ENCODE results near the gene MICALL2. TPM values are rescaled to one million over a fixed set of nuclear protein-coding genes. Genes with fewer than 3 reads are reported as not detected.

Gene MICALL2
- total RNA-seq, 2 donors from 2014 or later: 23.3 to 26.7 TPM

DNA sequence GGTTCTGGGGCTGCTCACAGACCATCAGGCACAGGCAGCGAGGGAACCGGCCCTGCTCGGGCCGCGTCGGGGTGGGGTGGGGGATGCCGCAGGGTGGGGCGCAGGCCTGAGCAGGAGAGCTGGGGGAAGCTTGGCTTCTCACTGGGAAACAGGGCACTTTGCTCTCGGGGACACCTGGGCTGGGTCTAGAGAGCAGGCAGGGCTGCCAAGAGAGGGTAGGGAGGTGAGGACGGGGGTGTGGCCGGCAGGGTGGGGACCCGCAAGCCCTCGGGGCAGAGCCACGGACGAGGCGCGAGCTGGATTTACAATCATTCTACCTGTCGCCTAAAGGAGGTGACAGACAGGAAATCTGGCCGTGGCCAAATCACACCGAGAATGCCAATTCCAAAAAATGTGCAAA lies 33.9 kb upstream of the MICALL2 start:
- H3K36me3 ChIP-seq (replicated peaks in 1 of 2; ENCODE audit: insufficient read depth in 1 of 2, low read depth in 2 of 2): peaks cover 0 to 34% of the 10 kb centered on the region in 2 donors
- TF ChIP-seq, protein P1, sequence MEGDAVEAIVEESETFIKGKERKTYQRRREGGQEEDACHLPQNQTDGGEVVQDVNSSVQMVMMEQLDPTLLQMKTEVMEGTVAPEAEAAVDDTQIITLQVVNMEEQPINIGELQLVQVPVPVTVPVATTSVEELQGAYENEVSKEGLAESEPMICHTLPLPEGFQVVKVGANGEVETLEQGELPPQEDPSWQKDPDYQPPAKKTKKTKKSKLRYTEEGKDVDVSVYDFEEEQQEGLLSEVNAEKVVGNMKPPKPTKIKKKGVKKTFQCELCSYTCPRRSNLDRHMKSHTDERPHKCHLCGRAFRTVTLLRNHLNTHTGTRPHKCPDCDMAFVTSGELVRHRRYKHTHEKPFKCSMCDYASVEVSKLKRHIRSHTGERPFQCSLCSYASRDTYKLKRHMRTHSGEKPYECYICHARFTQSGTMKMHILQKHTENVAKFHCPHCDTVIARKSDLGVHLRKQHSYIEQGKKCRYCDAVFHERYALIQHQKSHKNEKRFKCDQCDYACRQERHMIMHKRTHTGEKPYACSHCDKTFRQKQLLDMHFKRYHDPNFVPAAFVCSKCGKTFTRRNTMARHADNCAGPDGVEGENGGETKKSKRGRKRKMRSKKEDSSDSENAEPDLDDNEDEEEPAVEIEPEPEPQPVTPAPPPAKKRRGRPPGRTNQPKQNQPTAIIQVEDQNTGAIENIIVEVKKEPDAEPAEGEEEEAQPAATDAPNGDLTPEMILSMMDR (IDR thresholded peaks at IDR 0.05): no peak
- no peak for TF ChIP-seq POLR2A (IDR thresholded peaks at IDR 0.05)
- H3K9me3 ChIP-seq: no peaks in the 10 kb centered on the region
- H3K4me3 ChIP-seq: no peak overlapping the region
- DNase-seq: no peak
- no peak overlapping the region for H3K27ac ChIP-seq
- WGBS, 2 donors: 94 to 95% methylated on average over 19 to 20 of the region's 20 CpGs
- no peak for ATAC-seq
- no peaks in the 10 kb centered on the region for H3K27me3 ChIP-seq
- H3K4me1 ChIP-seq: no peaks in the 10 kb centered on the region
- intact Hi-C loops (cut with DNase I): no loop called here

- TF ChIP-seq, protein P1 (IDR thresholded peaks at IDR 0.05): no peak
- TF ChIP-seq POLR2A (IDR thresholded peaks at IDR 0.05): no peak
- H3K4me3 ChIP-seq: no peak overlapping the region
- H3K4me1 ChIP-seq: no peaks in the 10 kb centered on the region
- H3K27ac ChIP-seq: no peak overlapping the region
- H3K36me3 ChIP-seq (replicated peaks in 1 of 2; ENCODE audit: insufficient read depth in 1 of 2, low read depth in 2 of 2): peaks cover 4 to 35% of the 10 kb centered on the region in 2 donors
- DNase-seq (no peak), ATAC-seq (no peak)
- WGBS, 2 donors: 94 to 96% methylated on average over 13 to 30 of the region's 33 CpGs
- H3K9me3 ChIP-seq: no peaks in the 10 kb centered on the region
- intact Hi-C loops (cut with DNase I): no loop called here
- H3K27me3 ChIP-seq: no peaks in the 10 kb centered on the region
Observed at GRCh38 chr7:1492640-1493039, 33.4 kb upstream of the MICALL2 start.

DNA sequence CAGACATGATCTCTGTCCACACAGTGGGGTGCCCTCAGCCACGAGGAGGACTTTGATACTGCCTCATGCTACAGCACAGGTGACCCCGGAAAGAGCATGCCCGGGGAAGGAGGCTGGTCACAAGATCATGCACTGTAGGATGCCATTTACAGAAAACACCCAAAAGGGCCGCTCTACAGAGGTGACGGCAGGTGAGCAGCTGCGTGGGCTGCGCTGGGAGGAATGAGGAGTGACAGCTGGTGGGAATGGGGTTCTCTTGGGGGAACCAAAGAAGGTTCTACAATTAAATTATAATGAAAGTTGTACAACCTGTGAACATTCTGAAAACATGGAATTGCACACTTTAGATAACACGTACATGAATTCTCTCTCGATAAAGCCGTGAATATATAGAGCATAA lies 33.0 kb upstream of the MICALL2 start:
- WGBS, 2 donors: 93 to 97% methylated on average over 10 of the region's 10 CpGs
- no peak overlapping the region for H3K27ac ChIP-seq
- H3K9me3 ChIP-seq: no peaks in the 10 kb centered on the region
- no peaks in the 10 kb centered on the region for H3K4me1 ChIP-seq
- peaks cover 8 to 34% of the 10 kb centered on the region in 2 donors for H3K36me3 ChIP-seq (replicated peaks in 1 of 2; ENCODE audit: insufficient read depth in 1 of 2, low read depth in 2 of 2)
- H3K27me3 ChIP-seq: no peaks in the 10 kb centered on the region
- intact Hi-C loops (cut with DNase I): no loop called here
- no peak overlapping the region for H3K4me3 ChIP-seq
- TF ChIP-seq, protein P1 (IDR thresholded peaks at IDR 0.05): no peak
- no peak for TF ChIP-seq POLR2A (IDR thresholded peaks at IDR 0.05)
- DNase-seq: no peak
- no peak for ATAC-seq

- WGBS, 2 donors: 85 to 90% methylated on average over 13 to 19 of the region's 19 CpGs
- H3K4me3 ChIP-seq: no peak overlapping the region
- intact Hi-C loops (cut with DNase I): no loop called here
- H3K36me3 ChIP-seq (replicated peaks in 1 of 2; ENCODE audit: insufficient read depth in 1 of 2, low read depth in 2 of 2): peaks cover 13 to 37% of the 10 kb centered on the region in 2 donors
- ATAC-seq (no peak), DNase-seq (no peak)
- TF ChIP-seq, protein P1 (IDR thresholded peaks at IDR 0.05): no peak
- no peak for TF ChIP-seq POLR2A (IDR thresholded peaks at IDR 0.05)
- no peaks in the 10 kb centered on the region for H3K4me1 ChIP-seq
- H3K27ac ChIP-seq: no peak overlapping the region
- H3K27me3 ChIP-seq: no peaks in the 10 kb centered on the region
- H3K9me3 ChIP-seq: no peaks in the 10 kb centered on the region
Observed at GRCh38 chr7:1490837-1491236, 31.6 kb upstream of the MICALL2 start.

DNA sequence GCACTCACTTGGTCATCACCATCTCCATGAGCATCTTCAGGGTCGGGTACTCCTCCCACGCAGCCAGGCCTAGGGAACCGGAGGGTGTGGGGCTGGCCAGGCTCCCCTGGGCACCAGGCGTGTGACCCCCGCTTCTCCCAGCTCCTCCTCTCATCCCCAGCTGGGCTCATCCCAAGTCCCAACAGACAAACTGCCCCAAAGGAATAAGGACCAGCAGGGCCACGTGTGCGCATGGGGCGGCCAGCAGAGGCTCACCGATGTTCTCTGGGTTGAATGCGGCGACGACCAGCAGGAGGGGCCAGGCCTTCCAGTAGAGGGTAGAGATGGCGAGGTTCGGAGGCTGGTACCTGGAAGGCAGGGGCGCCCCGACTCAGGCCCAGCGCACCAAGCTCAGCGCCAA lies 30.1 kb upstream of the MICALL2 start:
- DNase-seq: no peak
- WGBS, 2 donors: 92 to 95% methylated on average over 10 to 18 of the region's 18 CpGs

More for the DNA sequence above, 30.1 kb upstream of the MICALL2 start:
- Histone ChIP-seq H3K4me3 (no peak overlapping the region), H3K27ac (no peak overlapping the region), H3K36me3 (replicated peaks in 1 of 2; ENCODE audit: insufficient read depth in 1 of 2, low read depth in 2 of 2) (peaks cover 13 to 40% of the 10 kb centered on the region in 2 donors), H3K9me3 (no peaks in the 10 kb centered on the region), H3K4me1 (no peaks in the 10 kb centered on the region), H3K27me3 (no peaks in the 10 kb centered on the region)
- no peak for ATAC-seq
- TF ChIP-seq, protein P1 (IDR thresholded peaks at IDR 0.05): no peak
- TF ChIP-seq POLR2A (IDR thresholded peaks at IDR 0.05): no peak
- intact Hi-C loops (cut with DNase I): no loop called here

Data from body of pancreas (tissue), 4 donors.